K562 (cell line): Measurements from ENCODE around the gene ABCB9. TPM values are rescaled to one million over a fixed set of nuclear protein-coding genes. Genes with fewer than 3 reads are reported as not detected.
A peak's percentile ranks its signal among the peaks of the same experiment; 100 is the strongest.

Experiments used
- HMG20A ChIP-seq: fragments of 450-650 bp; formaldehyde crosslinking; conservative IDR thresholded peaks from 2 replicates; pipeline ENCODE4 v1.4.0; 2020; ENCODE audit warnings: mild to moderate bottlenecking, mixed read lengths
- KLF1 ChIP-seq: fragments of 450-650 bp; IDR thresholded peaks from 2 replicates; pipeline ENCODE4 v1.6.1; 2016; ENCODE audit warnings: missing genetic modification characterization, missing compliant biosample characterization
- MYNN ChIP-seq, 2 experiments: sonication (generic); formaldehyde crosslinking in 1 of 2; IDR thresholded peaks; 2 replicates each; pipeline versions ENCODE4 v1.5.0 to v1.6.1; 2016 to 2020; ENCODE audit warnings: antibody characterized with exemption in 1 of 2, missing genetic modification reagents in 1 of 2
- NELFE ChIP-seq: IDR thresholded peaks from 2 replicates; pipeline ENCODE4 v1.6.1; 2011; ENCODE audit warnings: mild to moderate bottlenecking; ENCODE audit not compliant: insufficient read depth, insufficient read length
- PYGO2 ChIP-seq: fragments of 450-650 bp; IDR thresholded peaks from 2 replicates; pipeline ENCODE4 v1.6.1; 2016; ENCODE audit warnings: mild to moderate bottlenecking, missing genetic modification characterization, moderate library complexity, missing compliant biosample characterization
- RBBP5 ChIP-seq: fragments of 200-600 bp; sonication (generic); IDR thresholded peaks from 2 replicates; pipeline ENCODE4 v1.6.1; 2012; ENCODE audit warnings: borderline replicate concordance, mild to moderate bottlenecking, low read length, control low read depth, inconsistent platforms; ENCODE audit not compliant: insufficient read depth, poor library complexity, severe bottlenecking
- TBL1XR1 ChIP-seq, 2 experiments: IDR thresholded peaks; 2 replicates each; pipeline ENCODE4 v1.6.1; 2012; ENCODE audit warnings: improper control_type of control experiment in 2 of 2, low read length in 2 of 2, mild to moderate bottlenecking in 1 of 2
- THRB ChIP-seq: fragments of 450-650 bp; formaldehyde crosslinking; conservative IDR thresholded peaks from 2 replicates; pipeline ENCODE4 v1.4.0; 2022; ENCODE audit warnings: mild to moderate bottlenecking, missing genetic modification characterization
- ZEB2 ChIP-seq: fragments of 450-650 bp; IDR thresholded peaks from 2 replicates; pipeline ENCODE4 v1.6.1; 2016
- ZNF408 ChIP-seq: fragments of 250-450 bp; sonication (Bioruptor Pico); IDR thresholded peaks from 2 replicates; pipeline ENCODE4 v1.4.0; 2020; ENCODE audit warnings: low read depth, mild to moderate bottlenecking, moderate library complexity
- ZNF551 ChIP-seq: fragments of 250-450 bp; sonication (Bioruptor Pico); IDR thresholded peaks from 2 replicates; pipeline ENCODE4 v1.5.0; 2021; ENCODE audit warnings: mild to moderate bottlenecking, moderate library complexity
- ZNF764 ChIP-seq: fragments of 250-450 bp; sonication (Bioruptor Pico); IDR thresholded peaks from 2 replicates; pipeline ENCODE4 v1.4.0; 2020; ENCODE audit warnings: low read depth, mild to moderate bottlenecking, moderate library complexity
- polyA plus RNA-seq, 8 experiments: library from polyadenylated mRNA; depleted of rRNA in 4 of 8; stranded (reverse) in 5 of 8; unstranded in 3 of 8; fragments of >200 nt; fragmentation: Nextera tagmentation in 2 of 8; fragmentation: Illumina TruSeq in 1 of 8; extraction: Ambion mirVana in 2 of 8; extraction: Trizol in 1 of 8; gene quantifications; 2 replicates each; pipeline versions ENCODE4 v1.2.1 to v1.2.3, GENCODE V29; 2011 to 2014; ENCODE audit warnings: inconsistent platforms in 1 of 8, missing spikeins in 1 of 8
- total RNA-seq, 7 experiments: library from RNA; depleted of rRNA in 6 of 7; stranded (reverse); fragments of >200 nt in 6 of 7; fragmentation: Illumina TruSeq in 2 of 7; extraction: Trizol in 2 of 7; gene quantifications; 2 replicates each; pipeline versions ENCODE4 v1.2.1 to v1.2.3, GENCODE V29; 2011 to 2021; ENCODE audit warnings: low replicate concordance in 1 of 7
- TF ChIP-seq, protein P1 (sequence below): fragments of 200-800 bp; sonication (Bioruptor generic); IDR thresholded peaks from 2 replicates; pipeline ENCODE4 v1.6.1; 2017; ENCODE audit warnings: missing genetic modification characterization, missing compliant biosample characterization
- TF ChIP-seq, protein P2 (sequence below), 2 experiments: fragments of 450-650 bp in 1 of 2; sonication (generic) in 1 of 2; formaldehyde crosslinking in 1 of 2; IDR thresholded peaks; 2 replicates each; pipeline versions ENCODE4 v1.7.1 to v1.9.0; 2016 to 2022; ENCODE audit warnings: inconsistent platforms in 1 of 2, mild to moderate bottlenecking in 1 of 2, missing genetic modification reagents in 1 of 2

The ABCB9 gene
- total and polyA plus RNA-seq, 9 of the 15 experiments (the other 6 are each of a cell fraction or from before 2014, with no cell fraction given), result 0.20 to 12.6 (median 6.2) TPM

GRCh38 chr12:122975790-122976647, 9.8 kb upstream of the ABCB9 start (continued):
- TF ChIP-seq ZNF764 (CRISPR knock-in tag) (no peak), NELFE (no peak), ZNF408 (no peak), ZEB2 (peak; percentile 70; the same call in 1 of the 2 replicates), PYGO2 (no peak), ZNF551 (CRISPR knock-in tag) (no peak), THRB (CRISPR knock-in tag) (peak; percentile 42; the same call in 1 of the 2 replicates), HMG20A (CRISPR knock-in tag) (no peak), RBBP5 (no peak), KLF1 (tag) (no peak), MYNN (IDR thresholded peaks at IDR 0.05) (no peak; the same call in 1 of the 2 replicates), MYNN (CRISPR knock-in tag; IDR thresholded peaks at IDR 0.05) (no peak), TBL1XR1 (IDR thresholded peaks at IDR 0.05; ENCODE audit: low read length in 2 of 2) (no peak)
- TF ChIP-seq, protein P1, sequence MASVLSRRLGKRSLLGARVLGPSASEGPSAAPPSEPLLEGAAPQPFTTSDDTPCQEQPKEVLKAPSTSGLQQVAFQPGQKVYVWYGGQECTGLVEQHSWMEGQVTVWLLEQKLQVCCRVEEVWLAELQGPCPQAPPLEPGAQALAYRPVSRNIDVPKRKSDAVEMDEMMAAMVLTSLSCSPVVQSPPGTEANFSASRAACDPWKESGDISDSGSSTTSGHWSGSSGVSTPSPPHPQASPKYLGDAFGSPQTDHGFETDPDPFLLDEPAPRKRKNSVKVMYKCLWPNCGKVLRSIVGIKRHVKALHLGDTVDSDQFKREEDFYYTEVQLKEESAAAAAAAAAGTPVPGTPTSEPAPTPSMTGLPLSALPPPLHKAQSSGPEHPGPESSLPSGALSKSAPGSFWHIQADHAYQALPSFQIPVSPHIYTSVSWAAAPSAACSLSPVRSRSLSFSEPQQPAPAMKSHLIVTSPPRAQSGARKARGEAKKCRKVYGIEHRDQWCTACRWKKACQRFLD, result 0 out of 2 replicates have a peak, but pooled peaks have one; percentile 8
- TF ChIP-seq, protein P2, sequence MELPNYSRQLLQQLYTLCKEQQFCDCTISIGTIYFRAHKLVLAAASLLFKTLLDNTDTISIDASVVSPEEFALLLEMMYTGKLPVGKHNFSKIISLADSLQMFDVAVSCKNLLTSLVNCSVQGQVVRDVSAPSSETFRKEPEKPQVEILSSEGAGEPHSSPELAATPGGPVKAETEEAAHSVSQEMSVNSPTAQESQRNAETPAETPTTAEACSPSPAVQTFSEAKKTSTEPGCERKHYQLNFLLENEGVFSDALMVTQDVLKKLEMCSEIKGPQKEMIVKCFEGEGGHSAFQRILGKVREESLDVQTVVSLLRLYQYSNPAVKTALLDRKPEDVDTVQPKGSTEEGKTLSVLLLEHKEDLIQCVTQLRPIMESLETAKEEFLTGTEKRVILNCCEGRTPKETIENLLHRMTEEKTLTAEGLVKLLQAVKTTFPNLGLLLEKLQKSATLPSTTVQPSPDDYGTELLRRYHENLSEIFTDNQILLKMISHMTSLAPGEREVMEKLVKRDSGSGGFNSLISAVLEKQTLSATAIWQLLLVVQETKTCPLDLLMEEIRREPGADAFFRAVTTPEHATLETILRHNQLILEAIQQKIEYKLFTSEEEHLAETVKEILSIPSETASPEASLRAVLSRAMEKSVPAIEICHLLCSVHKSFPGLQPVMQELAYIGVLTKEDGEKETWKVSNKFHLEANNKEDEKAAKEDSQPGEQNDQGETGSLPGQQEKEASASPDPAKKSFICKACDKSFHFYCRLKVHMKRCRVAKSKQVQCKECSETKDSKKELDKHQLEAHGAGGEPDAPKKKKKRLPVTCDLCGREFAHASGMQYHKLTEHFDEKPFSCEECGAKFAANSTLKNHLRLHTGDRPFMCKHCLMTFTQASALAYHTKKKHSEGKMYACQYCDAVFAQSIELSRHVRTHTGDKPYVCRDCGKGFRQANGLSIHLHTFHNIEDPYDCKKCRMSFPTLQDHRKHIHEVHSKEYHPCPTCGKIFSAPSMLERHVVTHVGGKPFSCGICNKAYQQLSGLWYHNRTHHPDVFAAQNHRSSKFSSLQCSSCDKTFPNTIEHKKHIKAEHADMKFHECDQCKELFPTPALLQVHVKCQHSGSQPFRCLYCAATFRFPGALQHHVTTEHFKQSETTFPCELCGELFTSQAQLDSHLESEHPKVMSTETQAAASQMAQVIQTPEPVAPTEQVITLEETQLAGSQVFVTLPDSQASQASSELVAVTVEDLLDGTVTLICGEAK (IDR thresholded peaks at IDR 0.05), result peak; percentile 19; the same call in 1 of the 2 replicates
- TF ChIP-seq, protein P2 (CRISPR knock-in tag; IDR thresholded peaks at IDR 0.05), result no peak
